ENCODE measurements around the gene CAVIN4.

DNA sequence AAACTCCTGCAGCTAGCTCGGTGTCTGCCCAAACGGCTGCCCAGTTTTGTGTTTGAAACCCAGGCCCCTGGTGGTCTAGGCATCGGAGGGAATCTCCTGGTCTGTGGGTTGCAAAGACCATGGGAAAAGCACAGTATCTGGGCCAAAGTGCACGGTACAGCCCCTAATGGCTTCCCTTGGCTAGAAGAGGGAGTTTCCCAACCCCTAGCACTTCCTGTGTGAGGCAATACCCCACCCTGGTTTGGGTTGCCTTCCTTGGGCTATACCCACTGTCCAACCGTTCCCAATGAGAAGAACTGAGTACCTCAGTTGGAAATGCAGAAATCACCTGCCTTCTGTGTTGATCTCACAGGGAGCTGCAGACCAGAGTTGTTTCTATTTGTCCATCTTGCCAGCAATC, 41.8 kb downstream of the CAVIN4 start:
- TF ChIP-seq, protein P1, sequence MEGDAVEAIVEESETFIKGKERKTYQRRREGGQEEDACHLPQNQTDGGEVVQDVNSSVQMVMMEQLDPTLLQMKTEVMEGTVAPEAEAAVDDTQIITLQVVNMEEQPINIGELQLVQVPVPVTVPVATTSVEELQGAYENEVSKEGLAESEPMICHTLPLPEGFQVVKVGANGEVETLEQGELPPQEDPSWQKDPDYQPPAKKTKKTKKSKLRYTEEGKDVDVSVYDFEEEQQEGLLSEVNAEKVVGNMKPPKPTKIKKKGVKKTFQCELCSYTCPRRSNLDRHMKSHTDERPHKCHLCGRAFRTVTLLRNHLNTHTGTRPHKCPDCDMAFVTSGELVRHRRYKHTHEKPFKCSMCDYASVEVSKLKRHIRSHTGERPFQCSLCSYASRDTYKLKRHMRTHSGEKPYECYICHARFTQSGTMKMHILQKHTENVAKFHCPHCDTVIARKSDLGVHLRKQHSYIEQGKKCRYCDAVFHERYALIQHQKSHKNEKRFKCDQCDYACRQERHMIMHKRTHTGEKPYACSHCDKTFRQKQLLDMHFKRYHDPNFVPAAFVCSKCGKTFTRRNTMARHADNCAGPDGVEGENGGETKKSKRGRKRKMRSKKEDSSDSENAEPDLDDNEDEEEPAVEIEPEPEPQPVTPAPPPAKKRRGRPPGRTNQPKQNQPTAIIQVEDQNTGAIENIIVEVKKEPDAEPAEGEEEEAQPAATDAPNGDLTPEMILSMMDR (conservative IDR thresholded peaks at IDR 0.05; ENCODE audit: low read length): no peak
- no peak for TF ChIP-seq EZH2phosphoT487 (IDR thresholded peaks at IDR 0.05; ENCODE audit: borderline replicate concordance)

All from Loucy (cell line).